GM12892 (cell line): ENCODE measurements around the gene GPR176.
"Not testable (repeated sequence)": the region's sequence is repeated elsewhere in the genome, so short reads cannot be mapped to it uniquely, and the experiment has no call there.

ENCODE experiments used
- POLR2A ChIP-seq: IDR thresholded peaks from 2 replicates; pipeline ENCODE4 v1.6.1; 2011; ENCODE audit warnings: low read depth, low read length, control low read depth
- POLR2AphosphoS5 ChIP-seq: IDR thresholded peaks from 2 replicates; pipeline ENCODE4 v1.6.1; 2011; ENCODE audit warnings: low read depth, low read length, control low read depth

GRCh38 chr15:39812651-39813050 lies 107.4 kb downstream of the GPR176 start:
- TF ChIP-seq POLR2A, POLR2AphosphoS5: not testable (repeated sequence)
